Activated CD4-positive, alpha-beta T cell treated with anti-CD3 and anti-CD28 coated beads, Interleukin-2, Interleukin-6, amounts not matched to agents 100 ng/mL and 50 ng/mL, durations not matched to agents 16 hours and 8 hours (primary cell): ENCODE measurements around the gene HMOX2.

Source experiments
- DNase-seq: peaks from one replicate; pipeline ENCODE4 v3.0.0-alpha.2; 2020

HMOX2 gene

DNA sequence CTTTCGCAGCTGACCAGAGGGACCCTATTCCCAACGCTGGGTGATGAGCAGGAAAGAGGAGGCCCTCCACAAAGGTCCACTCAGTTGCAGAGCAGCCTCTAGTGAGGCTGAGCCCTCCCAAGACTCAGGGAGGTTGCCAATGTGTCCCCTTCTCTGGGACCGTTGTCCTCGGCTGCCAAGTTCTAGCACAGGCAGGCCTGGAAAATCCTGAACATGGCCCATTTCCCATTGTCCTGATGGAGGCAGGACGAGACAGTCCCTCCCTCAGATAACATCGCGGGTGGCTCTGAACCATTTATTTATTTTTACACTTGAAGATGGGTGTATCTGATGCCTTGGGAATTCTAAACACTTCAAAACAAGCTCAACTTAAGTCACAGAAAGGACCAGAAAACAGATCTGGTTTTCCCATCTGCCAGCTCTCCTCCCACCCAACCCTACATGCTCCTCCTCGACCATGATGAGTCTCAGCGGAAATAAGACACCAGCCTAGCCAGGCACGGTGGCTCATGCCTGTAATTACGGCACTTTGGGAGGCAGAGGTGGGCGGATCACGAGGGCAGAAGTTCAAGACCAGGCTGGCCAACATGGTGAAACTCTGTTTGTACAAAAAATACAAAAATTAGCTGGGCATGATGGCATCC lies 49.6 kb downstream of the HMOX2 start:
- no peak for DNase-seq

- peak; percentile 57 for DNase-seq
These were observed 53.2 kb downstream of the HMOX2 start for GRCh38 chr16:4529085-4530060.

DNA sequence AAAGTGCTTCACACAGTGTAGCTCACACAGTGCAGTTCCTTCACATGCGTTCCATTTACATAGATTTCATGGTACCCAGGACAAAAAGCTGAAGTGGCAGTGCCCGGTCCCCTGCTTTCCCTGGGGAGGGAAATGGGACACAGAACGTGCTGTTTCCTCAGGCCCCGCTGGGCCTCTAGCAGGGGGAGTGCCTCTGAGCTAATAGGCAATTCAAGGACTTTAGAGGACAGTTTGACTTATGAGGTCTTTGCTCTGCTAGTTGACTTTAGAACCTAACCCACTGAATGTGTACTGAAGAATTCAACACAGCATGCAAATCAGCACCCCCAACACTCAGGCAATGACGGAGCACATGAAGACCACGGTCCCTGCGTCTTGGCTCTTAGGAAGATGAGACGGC lies 55.6 kb downstream of the HMOX2 start:
- DNase-seq, result no peak

DNA sequence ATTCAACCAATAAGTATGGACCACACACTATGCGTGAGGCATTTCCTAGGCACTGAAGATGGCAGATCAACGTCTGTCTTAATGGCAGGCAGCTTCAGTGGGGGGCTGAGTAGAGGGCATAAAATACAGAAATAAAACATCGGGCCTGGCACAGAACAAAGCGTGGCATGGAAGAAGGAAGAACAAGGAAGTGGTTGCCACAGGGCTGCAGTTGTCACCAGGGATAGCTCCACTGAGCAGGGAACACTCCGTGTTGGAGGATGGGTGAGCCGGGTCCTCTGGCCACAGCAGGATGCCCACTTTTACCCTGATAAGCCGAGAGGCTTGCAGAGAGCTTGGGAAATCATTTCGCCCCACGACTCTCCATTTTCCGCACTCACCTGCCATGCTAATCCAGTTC lies 56.0 kb downstream of the HMOX2 start:
- no peak for DNase-seq

DNA sequence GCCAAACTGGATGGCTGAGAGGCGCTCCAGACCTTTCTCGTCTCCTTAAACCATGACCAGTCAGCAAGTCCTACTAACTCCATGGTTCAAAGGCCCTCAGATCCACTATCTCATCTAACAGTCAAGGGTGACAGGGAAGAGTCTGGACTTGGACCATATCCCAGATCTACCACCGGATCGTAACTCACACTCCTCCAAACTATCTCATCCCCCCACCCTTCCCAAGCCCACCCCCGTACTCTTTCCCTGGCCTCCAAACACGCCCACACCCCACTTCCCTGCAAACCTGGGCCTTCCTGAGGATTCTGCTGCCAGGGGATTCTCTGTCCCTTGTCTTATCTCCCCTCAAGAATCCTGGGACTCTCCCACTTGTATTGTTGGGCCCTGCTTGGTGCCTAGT lies 57.3 kb downstream of the HMOX2 start:
- no peak for DNase-seq

GRCh38 chr16:4534151-4534790 lies 58.1 kb downstream of the HMOX2 start:
- no peak for DNase-seq

GRCh38 chr16:4535627-4536108 lies 59.5 kb downstream of the HMOX2 start:
- peak; percentile 53 for DNase-seq

GRCh38 chr16:4536391-4537106 lies 60.4 kb downstream of the HMOX2 start:
- no peak for DNase-seq

- DNase-seq, result peak; percentile 12
These were observed 61.5 kb downstream of the HMOX2 start for GRCh38 chr16:4537376-4538343.

DNA sequence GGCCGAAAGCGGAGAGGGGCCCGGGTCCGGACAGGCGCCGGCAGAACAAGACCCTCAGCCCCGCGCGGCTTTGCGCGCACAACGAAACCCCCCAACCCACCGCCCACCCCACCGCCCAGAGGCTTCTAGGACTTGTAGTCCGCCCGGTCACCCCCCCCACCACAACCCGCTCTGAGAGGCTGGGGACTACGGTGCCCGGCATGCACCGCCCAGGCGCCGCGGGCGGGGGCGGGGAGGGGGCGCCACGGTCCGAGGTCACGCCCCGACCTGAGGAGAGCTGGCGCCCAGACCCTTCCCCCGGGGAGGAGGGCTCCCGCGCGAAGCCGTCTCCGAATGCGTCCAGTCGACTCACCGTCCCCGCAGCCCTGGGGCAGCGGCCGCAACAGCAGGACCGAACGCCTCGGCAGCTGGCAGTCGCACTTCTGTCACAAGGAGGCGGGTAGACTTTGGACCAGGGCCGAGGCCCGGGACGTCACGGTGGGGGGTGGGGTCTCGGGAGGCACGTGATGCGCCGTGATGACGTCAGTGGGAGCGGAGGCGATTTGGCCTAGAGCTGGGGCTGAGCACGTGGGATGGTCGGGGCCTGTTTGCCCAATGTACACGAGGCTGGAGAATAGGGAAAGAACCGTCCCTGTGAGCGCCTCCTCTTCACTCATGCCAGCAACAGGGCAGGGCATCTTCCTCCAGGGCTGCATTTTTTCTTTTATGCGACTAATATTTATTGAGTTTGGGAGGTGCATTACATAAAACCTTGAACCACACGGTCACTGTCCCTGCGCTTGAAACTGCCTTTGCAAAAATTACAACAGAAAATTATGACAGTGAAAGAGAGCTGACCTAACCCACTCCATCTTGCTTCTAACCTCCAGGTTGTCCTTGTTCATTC lies 62.4 kb downstream of the HMOX2 start, which contains the start of gene CDIP1:
CDIP1 (minus strand) TSS at position 424 of the 886 bp plus-strand sequence. CDS start 24,643 bp downstream, outside the sequence.
- DNase-seq, result peak; percentile 96

GRCh38 chr16:4539716-4540284 lies 63.6 kb downstream of the HMOX2 start:
- DNase-seq, result no peak

GRCh38 chr16:4544473-4544872 lies 68.3 kb downstream of the HMOX2 start:
- no peak for DNase-seq

- DNase-seq, result no peak
These were observed 71.9 kb downstream of the HMOX2 start for GRCh38 chr16:4548124-4548523.

- no peak for DNase-seq
These were observed 74.4 kb downstream of the HMOX2 start for GRCh38 chr16:4550591-4550990.

DNA sequence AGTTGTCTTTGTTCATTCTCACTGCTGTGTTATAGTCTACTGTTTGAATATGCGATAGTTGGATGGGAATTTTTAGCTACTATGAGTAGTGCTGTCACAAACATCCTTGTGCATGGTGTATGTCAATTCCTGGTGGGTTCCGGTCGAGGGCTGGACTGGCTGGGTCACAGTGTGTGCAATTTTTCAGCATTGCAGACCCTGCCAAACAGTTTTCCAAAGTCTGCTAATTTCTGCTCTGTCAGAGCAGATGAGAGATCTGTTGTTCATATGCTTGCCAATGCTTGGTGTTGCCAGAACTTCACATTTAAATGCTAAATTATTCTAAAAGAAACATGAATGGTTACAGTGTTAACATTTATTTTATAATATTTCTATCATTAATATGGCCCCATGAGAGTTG lies 76.3 kb downstream of the HMOX2 start:
- DNase-seq, result no peak

- DNase-seq, result no peak
These were observed 79.9 kb downstream of the HMOX2 start, which contains the start of gene C16orf96 for GRCh38 chr16:4556112-4556511. Gene C16orf96 (plus strand): TSS chr16:4556340. CDS start chr16:4556490, 150 bp downstream.

DNA sequence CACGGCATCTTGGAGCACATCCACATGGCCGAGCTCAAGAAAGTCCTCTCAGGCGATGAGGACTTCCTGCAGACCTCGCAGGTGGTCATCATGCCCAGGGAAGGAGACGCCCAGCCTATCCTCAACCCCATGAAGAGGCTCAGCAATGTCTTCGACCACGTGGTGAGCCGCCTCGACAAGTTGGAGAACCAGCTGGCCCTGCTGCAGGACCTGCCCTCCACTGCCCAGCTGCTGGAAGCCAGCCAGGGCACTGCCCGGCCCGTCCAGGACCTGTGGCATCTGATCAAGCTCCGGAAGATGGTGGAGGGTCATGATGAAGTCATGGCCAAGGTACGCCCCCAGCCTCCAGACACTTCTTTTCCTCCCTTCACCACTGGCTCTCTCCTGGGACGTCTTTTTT lies 80.4 kb downstream of the HMOX2 start:
- no peak for DNase-seq

GRCh38 chr16:4557973-4558372 lies 81.8 kb downstream of the HMOX2 start:
- no peak for DNase-seq
